ENCODE data around the gene IL5.
"Not testable (repeated sequence)": the region's sequence is repeated elsewhere in the genome, so short reads cannot be mapped to it uniquely, and the experiment has no call there.

- not testable (repeated sequence) for TF ChIP-seq POLR2A (IDR thresholded peaks at IDR 0.05; ENCODE audit: low read length); GATA1 (IDR thresholded peaks at IDR 0.05; ENCODE audit: low read depth, low read length)
Observed at GRCh38 chr5:132522067-132522466, 21.3 kb downstream of the IL5 start.
